HG03280 (cell line): ENCODE results near the gene C1orf116.
A peak's percentile ranks its signal among the peaks of the same experiment; 100 is the strongest.

ENCODE experiments used
- ATAC-seq: cut with Tn5 transposase; IDR thresholded peaks from one replicate; pipeline ENCODE4 v1.9.1; 2021; ENCODE audit warnings: mild to moderate bottlenecking, moderate library complexity; ENCODE audit not compliant: unreplicated experiment

Gene C1orf116

DNA sequence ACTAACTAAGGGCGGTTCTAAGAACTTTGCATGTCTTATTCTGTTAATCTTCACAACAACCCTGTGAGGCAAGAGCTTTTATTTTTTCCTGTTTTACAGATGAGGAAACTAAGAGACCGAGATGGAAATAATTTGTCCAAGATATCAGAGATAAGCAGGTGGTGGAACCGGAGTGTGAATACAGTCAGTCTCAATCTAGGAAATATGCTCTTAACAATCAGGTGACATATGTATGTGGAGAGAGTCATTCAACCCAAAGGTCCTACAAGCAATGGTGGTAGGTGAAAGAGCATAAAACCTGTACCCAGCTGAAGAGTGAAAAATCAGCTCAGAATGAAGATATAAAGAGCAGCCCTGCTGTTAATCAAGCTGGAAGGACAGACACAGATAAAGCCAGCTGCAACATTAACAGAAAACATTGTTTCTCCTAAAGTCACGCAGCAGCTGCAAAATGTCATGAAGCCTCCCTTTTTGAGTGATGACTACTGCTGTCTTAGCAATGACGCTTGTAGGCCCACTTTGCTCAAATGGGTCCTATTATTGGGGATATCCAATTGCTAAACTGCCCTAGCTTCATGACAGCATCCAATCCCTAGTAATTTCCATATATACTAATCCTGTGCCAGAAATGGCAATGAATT is 31.8 kb downstream of the C1orf116 start:
- ATAC-seq, result no peak

DNA sequence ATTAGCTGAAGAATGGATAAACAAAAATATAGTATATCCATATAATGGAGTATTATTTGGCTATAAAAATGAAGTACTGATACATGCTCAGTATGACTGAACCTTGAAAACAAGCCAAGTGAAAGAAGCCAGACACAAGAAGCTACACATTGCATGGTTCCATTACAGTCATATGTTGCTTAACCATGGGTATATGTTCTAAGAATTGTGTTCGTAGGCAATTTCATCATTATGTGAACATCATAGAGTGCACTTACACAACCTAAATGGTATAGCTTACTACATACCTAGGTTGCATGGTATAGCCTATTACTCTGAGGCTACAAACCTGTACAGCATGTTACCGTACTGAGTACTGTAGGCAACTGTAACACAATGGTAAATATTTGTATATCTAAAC is 33.7 kb downstream of the C1orf116 start:
- no peak for ATAC-seq

DNA sequence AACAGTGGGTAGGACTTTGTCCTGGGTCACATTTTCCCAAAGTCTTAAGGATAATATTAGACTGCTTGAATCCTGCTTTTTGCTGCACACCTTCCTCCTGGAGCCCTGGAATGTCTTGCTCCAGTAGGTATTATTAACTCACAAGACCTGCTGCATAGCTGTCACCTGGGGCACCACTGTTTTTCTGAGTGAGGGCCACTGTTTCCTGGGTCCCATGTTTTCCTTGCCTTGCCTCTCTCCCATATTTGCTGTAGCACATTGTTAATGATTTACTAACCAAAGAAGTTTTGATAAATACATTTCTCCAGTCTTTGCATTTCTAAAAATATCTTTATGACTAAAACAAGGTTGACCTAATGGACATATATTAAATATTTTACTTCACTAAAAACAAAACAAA is 39.8 kb downstream of the C1orf116 start:
- no peak for ATAC-seq

DNA sequence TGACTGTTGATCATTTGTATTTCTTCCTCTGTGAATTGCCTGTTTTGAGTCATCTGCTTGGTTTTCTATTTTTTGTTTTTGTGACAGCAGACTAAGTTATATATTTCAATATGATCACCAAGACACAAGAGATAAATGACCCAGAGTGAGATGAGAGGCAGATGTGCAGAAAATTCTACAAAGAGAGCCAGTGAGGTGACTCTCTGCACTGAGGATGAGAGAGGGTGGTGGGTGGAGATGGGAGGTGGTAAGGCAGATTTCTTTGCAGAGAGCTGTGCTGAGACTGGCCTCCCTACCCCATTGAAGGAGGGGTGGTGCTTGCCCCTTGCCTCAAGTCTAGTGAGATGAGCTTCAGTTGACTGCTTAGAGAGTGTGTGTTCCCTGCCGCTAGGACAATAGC is 44.7 kb downstream of the C1orf116 start:
- no peak for ATAC-seq

DNA sequence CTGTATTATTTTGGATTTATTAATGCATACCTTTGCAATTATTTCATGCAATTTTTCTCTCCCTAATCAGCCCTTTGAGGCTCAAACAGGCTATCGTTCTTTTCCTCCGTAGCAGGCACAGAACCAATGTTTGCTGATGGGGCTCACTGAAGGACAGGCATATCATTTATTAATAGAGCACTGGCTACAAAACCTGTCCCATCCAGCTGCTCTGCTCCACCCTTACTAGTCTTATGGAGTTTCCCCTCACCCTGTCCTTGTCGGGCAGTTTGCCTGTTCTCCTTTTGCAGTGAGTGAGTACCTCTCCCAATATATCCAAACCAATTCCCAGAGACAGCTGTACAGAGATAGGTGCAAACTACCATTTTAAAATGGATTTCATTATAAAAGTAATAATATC is 45.7 kb downstream of the C1orf116 start:
- no peak for ATAC-seq

DNA sequence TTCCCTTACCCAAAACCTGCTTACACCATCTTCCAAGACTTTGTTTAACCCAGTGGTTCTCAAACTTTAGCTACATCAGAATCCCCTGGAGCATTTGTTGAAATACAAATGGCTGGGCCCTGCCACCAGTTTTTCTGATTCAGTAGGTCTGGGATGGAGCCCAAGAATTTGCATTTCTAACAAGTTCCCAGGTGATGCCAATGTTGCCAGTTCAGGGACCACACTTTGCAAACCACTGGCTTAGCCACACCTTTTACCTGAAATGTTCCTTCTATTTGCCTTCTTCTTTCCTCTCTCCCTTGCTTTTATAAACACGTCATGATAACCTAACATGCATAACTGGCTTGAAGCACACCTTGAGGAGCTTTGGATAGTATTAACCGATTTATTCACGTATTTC is 46.2 kb downstream of the C1orf116 start:
- no peak for ATAC-seq

DNA sequence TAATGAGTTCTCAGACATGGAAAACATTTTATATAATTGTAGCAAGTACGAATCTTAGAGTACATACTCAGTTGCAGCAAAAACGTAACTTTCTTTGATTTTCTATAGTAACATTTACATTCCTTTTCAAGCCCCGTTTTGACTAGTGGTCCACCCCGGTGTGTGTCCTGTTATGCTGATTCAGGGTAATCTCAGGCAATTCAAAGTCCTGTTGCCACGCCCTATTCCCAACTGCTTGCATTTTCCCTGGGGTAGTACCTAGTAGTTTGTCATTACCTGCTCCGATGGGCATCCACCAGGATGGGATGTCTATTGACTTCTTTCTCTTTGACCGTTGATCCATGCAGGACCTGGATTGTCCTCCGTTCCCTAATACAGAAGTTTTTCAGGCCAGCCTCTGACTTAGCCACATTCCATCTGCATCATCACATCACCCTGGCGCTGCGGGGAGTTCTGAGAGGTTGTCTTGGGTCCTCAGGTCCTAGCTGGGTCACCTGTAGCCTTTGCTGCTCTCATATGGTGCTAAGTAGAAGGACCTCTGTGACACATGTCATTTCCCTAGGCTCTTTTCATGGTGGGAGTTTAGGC is 47.3 kb downstream of the C1orf116 start:
- no peak for ATAC-seq

DNA sequence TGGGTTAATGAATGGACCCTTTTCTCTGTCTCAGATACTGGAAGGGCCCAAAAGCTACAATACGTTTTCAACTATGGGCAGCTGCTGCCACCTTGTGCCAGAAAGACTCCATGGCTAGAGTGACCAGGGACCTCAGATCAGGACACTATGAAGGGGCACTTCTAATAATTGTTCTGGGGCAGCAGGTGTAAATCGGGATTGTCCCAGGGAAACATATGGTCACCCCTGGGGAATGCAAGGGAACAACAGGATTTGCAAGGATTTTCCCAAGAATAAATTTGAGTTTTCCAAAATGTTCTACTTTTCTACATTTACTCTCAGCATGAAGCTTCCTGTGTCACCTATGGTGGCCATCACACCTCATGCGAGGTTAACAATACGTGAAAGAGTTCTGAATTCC is 50.3 kb downstream of the C1orf116 start:
- no peak for ATAC-seq

DNA sequence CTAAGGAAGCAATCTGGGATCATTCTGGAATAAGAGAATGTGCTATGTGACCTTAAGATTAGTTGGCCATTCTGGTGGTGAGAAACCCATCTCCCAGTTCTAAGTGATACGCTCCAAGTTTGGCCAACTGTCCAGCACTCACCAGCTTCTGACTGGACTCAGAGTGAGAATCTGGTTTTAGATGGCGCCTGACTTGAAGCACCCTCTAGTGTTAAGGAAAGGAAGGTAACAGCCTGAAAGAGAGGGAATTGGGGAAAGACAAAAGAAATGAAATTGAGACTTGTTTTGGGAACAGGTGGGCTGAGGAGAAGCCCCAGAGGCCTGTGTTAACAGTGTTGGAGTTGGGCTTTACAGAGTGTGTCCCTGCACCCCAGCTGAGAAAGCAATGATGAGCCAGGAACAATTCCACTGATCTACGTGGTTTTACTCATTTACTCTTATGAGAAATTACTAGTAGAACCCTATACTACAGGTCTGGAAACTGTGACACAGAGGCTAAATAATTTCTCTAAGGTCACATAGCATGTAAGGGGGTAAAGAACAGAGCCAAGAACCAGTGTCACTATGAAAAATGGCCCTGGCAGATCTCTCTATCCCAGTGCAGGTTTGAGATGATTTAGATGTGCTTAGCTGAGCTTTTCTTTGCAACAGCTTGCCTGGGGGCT is 53.0 kb downstream of the C1orf116 start:
- ATAC-seq, result no peak

DNA sequence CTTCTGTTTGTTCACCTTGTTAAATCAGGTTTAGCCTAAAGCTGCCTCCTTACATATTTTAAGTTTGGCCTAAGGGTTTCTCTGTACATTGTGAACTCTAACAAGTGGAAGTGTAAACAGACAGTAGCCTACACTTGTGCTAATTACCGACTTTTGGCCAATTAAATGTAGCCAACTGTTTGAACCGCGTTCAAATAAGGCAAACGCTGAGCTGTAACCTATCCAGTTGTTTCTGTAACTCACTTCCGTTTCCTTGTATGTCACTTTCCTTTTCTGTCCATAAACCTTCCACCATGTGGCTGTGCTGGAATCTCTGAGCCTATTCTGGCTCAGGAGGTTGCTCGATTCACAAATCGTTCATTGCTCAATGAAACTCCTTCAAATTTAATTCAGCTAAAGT is 54.3 kb downstream of the C1orf116 start:
- no peak for ATAC-seq

DNA sequence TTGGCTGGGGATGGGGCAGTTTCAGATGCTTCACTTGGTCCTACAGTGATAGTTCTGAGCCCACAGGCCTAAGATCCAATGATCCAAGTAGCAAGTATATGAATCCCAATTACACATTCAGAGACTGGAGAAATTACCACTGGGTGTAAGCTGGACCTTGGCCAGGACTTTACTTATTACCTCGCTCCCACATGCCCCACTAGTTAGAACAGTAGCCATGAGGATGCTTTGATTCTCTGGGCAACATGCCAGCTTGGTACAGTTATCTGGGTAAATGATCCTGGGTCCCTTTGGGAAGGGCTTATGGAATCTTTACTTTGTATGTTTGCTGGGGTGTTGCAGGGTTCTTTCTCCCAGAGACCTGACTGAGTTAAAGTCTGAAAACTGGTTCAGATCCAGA is 57.2 kb downstream of the C1orf116 start:
- ATAC-seq, result no peak

DNA sequence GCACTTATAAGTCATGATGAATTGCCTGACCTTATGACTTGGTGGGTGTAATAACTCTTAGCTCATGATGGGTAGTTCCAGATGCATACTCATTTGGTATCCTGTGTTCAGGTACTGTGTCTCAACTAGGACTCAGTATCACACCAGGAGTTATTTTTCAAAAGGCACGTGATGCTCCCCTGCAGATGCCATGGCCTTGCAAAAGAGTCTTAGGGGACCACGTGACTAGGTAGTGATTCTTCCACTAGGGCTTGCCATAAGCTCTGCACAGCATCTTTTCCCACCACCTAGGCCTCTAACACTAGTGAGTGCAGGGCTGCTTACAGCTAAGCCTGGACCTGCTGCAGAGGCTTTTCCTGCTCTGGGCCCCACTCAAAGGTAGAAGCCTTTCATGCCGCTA is 58.4 kb downstream of the C1orf116 start:
- ATAC-seq, result no peak

DNA sequence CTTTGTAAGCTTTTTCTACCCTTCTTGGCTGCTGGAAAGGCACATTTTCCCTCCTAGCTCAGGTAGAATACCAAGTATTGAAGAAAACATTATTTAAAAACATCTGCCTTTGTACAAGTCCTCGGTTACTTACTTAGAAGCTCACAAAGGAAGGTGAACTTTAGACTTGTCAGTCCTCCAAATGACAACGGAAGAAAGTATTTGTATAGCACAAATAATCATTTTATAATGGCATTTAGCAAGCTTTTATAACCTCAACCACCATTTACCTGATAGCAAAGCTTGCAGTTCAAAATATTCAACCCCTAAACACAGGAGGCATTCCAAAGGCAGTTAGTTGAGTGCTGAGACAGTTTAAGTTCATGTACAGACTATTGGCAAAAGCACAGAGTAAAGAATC is 59.8 kb downstream of the C1orf116 start:
- no peak for ATAC-seq

DNA sequence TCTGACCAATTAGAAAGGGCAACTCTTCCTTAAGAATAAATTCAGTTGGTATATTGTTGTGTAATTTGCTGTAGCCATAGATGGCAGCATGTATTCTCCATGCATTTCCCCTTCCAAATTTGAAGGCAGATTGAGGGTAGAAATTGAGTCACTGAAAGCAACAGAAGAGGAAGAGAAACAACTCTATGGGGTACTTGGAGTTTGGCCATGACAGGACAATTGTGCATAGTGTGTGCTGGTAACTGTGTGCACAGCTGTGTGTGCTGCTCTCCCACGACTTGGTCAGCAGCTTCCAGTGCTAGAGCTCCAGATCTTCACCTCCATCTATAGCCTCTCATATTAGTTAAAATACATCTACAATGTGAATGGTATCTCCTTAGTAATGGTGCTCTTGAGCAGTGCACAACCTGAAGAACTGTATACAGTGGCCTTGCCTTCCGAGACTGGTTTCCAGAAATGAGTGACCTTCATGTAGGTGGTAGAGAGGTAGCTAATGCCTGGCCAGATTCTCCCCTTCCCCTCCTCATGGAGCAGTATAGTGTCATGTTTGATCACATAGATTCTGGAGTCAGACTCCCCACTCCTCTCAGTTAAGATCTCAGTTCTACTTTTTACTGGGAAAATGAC is 61.4 kb downstream of the C1orf116 start:
- peak; percentile 56 for ATAC-seq

DNA sequence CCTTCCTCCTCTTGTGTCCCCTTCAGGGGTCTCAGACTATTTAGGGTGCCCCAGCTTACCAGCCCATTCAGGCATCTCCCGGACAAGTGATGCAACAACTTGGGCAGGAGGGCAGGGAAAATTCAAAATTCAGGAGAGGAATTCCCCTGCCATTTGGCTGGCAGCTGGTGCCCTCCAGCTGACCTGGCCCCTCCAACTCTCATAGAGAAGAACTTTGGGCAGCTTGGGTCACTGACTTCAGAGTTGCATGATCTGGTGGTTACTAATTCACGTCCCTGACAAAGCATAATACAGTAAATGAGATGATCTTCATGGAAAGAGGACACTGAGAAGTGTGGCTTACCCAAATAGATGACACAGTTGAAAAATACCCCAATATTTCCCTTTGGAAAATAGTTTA is 62.1 kb downstream of the C1orf116 start, which contains the start of gene FCAMR:
TSS of gene FCAMR (minus strand) at position 15 of the 400 bp plus-strand sequence. CDS start 335 bp downstream, outside the sequence.
- ATAC-seq, result no peak

DNA sequence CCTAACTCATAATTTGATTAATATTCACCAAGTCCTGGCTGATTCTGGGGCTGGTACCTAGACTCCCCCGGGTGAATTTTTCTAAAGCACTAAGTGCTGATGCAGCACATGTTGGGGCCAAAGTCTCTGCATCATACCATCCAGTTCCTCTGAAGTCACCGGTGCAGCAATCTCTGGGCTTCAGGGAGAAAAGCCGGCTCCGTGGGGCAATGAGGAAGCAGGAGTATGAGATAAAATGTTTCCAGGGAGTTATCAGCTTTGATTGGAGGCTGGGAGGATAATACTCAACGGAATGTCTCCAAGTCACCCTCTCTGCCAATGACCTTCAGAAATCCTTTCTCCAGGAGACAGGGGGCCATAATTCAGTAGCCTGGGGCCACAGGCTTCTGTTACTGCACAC is 63.5 kb downstream of the C1orf116 start:
- ATAC-seq, result no peak
